Kidney (tissue), 14 donors: ENCODE measurements around the gene PANX1. TPM values are rescaled to one million over a fixed set of nuclear protein-coding genes. Genes with fewer than 3 reads are reported as not detected.

Experiments
- DNase-seq, 5 donors: peaks; one replicate each; pipeline ENCODE4 v3.0.0-alpha.2; 2013 to 2020
- FAIRE-seq: peaks from 2 replicates; lab custom pipeline; 2012; peaks lifted over from hg19 to GRCh38; lab: Jason Lieb, UNC
- H3K27ac ChIP-seq, 2 donors: one replicate each; pipeline ENCODE4 v1.7.0; 2013; ENCODE audit warnings: low read depth in 2 of 2, low read length in 2 of 2, inconsistent platforms in 1 of 2
- H3K27me3 ChIP-seq: one replicate; pipeline ENCODE4 v1.7.1; 2013; ENCODE audit warnings: low read length, inconsistent platforms; ENCODE audit not compliant: control insufficient read depth, insufficient read depth
- H3K36me3 ChIP-seq, 3 donors: one replicate each; pipeline versions ENCODE4 v1.7.0 to v1.7.1; 2013; ENCODE audit warnings: low read length in 3 of 3, control low read depth in 1 of 3, inconsistent platforms in 1 of 3; ENCODE audit not compliant: insufficient read depth in 3 of 3, control insufficient read depth in 2 of 3
- H3K4me1 ChIP-seq, 3 donors: one replicate each; pipeline versions ENCODE4 v1.7.0 to v1.7.1; 2013; ENCODE audit warnings: low read length in 3 of 3, inconsistent platforms in 1 of 3, low read depth in 1 of 3; ENCODE audit not compliant: control insufficient read depth in 2 of 3, insufficient read depth in 2 of 3
- H3K4me3 ChIP-seq, 3 donors: one replicate each; pipeline versions ENCODE4 v1.7.0 to v1.8.1; 2013; ENCODE audit warnings: low read length in 3 of 3, control low read depth in 1 of 3, inconsistent platforms in 1 of 3
- H3K9ac ChIP-seq, 3 donors: one replicate each; pipeline versions ENCODE4 v1.7.0 to v1.7.1; 2013; ENCODE audit warnings: low read length in 3 of 3, control low read depth in 1 of 3, inconsistent platforms in 1 of 3
- H3K9me3 ChIP-seq, 3 donors: one replicate each; pipeline versions ENCODE4 v1.7.0 to v1.7.1; 2013; ENCODE audit warnings: low read length in 3 of 3, control low read depth in 1 of 3, inconsistent platforms in 1 of 3; ENCODE audit not compliant: control insufficient read depth in 2 of 3, insufficient read depth in 1 of 3
- intact Hi-C: fragments of 100-400 bp; cut with DNase I; formaldehyde crosslinking; loops from one replicate; pipeline ENCODE4 v1.11.1; 2022
- polyA plus RNA-seq: library from polyadenylated mRNA; stranded (reverse); fragments of 350-450 nt; fragmentation: Illumina TruSeq; extraction: RNeasy Lipid Tissue Mini Kit (QIAGEN cat#74804); gene quantifications from one replicate; pipeline ENCODE4 v1.2.3, GENCODE V29; 2014; ENCODE audit warnings: low read depth, low replicate concordance; ENCODE audit not compliant: insufficient read depth
- total RNA-seq: library from RNA; stranded (reverse); fragmentation: NEBNext Ultra II Directional; extraction: Animal tissue kit (Norgen Biotek cat#: 25700); gene quantifications from one replicate; pipeline ENCODE4 v1.2.1, GENCODE V29; 2021
- TF ChIP-seq, protein P1 (sequence below): IDR thresholded peaks from 3 replicates; pipeline ENCODE4 v1.5.1; 2012; ENCODE audit warnings: mild to moderate bottlenecking, moderate library complexity, borderline replicate concordance; ENCODE audit not compliant: insufficient read depth; ENCODE audit errors: extremely low read depth
- donor health status: control.
- donor health status: control.
- donor health status: control.
- donor health status: control.
- donor health status: control.
- donor health status: DM: yes; HTN: yes; CAD: no.
- donor health status: Normal renal cell carcinoma (clear cell type).

PANX1 gene
- total and polyA plus RNA-seq, 2 donors from 2014 or later, result 5.3 to 13.9 TPM

DNA sequence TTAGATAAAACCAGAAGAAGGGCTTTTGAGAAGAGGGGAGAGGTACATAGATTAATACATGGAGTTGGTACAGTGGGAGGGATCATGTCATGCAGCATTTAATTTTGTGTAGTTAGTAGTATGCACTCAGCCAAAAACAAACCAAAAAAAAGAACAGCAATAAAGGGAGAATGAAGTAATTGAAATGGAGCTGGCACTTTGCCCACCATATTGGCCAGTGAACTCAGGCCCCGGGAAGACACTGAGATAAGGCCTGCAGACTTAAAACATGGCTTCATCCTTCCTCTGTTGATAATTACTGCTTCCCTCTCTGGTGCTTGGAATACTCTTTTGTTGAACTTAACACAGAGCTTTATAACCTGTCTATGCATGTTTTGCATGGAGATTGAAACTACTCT lies 3.1 kb downstream of the PANX1 start:
- TF ChIP-seq, protein P1, sequence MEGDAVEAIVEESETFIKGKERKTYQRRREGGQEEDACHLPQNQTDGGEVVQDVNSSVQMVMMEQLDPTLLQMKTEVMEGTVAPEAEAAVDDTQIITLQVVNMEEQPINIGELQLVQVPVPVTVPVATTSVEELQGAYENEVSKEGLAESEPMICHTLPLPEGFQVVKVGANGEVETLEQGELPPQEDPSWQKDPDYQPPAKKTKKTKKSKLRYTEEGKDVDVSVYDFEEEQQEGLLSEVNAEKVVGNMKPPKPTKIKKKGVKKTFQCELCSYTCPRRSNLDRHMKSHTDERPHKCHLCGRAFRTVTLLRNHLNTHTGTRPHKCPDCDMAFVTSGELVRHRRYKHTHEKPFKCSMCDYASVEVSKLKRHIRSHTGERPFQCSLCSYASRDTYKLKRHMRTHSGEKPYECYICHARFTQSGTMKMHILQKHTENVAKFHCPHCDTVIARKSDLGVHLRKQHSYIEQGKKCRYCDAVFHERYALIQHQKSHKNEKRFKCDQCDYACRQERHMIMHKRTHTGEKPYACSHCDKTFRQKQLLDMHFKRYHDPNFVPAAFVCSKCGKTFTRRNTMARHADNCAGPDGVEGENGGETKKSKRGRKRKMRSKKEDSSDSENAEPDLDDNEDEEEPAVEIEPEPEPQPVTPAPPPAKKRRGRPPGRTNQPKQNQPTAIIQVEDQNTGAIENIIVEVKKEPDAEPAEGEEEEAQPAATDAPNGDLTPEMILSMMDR, result no peak
- Histone ChIP-seq H3K27me3 (no peaks in the 10 kb centered on the region), H3K4me1 (peaks cover 0 to 26% (median 19%) of the 10 kb centered on the region in 3 donors), H3K27ac (no peak overlapping the region), H3K9me3 (no peaks in the 10 kb centered on the region), H3K36me3 (no peaks in the 10 kb centered on the region), H3K4me3 (no peak overlapping the region), H3K9ac (no peak overlapping the region)
- FAIRE-seq, result no peak
- no peak for DNase-seq
- intact Hi-C loops, result no loop called here

DNA sequence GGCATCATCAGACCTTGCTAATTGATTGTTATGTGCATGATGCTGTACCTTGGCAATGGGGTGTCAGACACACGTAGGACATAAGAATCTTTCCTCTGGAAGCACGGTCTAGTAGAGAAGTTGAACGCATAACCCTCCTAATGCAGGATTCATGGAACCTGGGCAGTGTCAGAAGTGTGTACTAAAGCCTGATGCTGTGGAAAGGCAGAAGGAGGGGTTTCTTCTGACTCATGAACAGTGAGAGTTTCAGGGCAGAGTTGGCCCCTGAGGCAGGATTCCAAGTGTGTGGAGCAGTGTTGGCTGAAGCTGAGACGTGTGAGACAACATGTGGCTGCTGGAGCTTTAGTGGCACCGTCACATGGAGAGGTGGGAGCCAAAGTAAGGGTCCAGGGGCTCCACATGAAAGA lies 3.5 kb downstream of the PANX1 start:
- H3K36me3 ChIP-seq, result no peaks in the 10 kb centered on the region
- no peaks in the 10 kb centered on the region for H3K9me3 ChIP-seq
- no peak overlapping the region for H3K27ac ChIP-seq
- intact Hi-C loops, result no loop called here
- DNase-seq, result no peak
- peaks cover 0 to 26% (median 19%) of the 10 kb centered on the region in 3 donors for H3K4me1 ChIP-seq
- no peak overlapping the region for H3K4me3 ChIP-seq
- no peak overlapping the region for H3K9ac ChIP-seq
- H3K27me3 ChIP-seq, result no peaks in the 10 kb centered on the region
- TF ChIP-seq, protein P1, result no peak
- FAIRE-seq, result no peak

DNA sequence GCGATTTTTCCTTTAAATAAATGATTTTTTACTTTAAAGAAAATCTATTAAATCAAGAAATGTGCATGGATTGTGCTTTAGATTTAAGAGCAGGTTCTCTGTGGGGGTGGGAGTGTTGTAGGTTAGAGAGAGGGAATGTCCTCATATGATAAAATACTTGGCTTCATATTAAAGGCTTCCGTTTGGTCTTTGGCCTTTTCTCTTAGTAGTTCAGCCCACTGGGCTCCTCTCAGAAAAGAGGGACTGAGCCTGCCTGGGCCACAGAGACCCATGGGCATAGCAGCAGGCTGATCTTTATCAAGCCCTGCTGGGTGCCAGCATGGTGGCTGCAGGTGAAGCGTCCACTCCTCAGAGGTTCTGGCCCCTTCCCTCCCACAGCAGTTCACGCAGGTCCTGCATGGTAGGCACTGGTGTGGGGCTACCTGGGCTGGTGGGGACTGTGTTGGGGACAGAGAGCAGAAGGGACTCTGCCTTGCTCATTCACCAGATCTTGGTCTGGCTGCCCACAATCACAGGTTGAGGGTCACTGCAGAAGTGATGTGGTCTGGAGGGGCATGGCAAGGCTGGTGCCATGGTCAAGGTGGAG lies 4.3 kb downstream of the PANX1 start:
- no peaks in the 10 kb centered on the region for H3K9me3 ChIP-seq
- H3K27ac ChIP-seq, result no peak overlapping the region
- FAIRE-seq (no peak), DNase-seq (no peak)
- no peaks in the 10 kb centered on the region for H3K36me3 ChIP-seq
- intact Hi-C loops, result no loop called here
- H3K4me3 ChIP-seq, result no peak overlapping the region
- no peak overlapping the region for H3K9ac ChIP-seq
- H3K4me1 ChIP-seq, result peaks cover 0 to 25% (median 19%) of the 10 kb centered on the region in 3 donors
- TF ChIP-seq, protein P1, result no peak
- no peaks in the 10 kb centered on the region for H3K27me3 ChIP-seq

DNA sequence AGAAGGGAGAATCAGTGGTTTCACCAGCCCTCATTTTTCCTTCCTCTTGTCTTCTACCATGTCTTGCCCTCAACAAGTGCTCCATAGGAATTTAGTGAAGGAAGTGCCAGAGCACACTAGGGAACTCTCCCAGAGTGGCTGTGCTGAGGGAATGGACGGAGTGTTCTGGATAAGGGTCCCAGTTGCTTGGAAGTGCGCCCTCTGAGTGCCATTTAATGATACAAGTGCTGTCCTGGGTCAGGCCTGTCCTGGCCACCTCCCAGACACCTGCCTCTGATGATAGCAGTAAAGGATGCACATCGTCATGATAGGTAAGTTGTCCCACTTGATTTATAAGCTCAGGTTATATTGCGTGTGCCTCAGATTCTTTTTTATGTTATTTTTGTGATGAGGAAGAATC lies 5.1 kb downstream of the PANX1 start:
- H3K4me1 ChIP-seq, result peaks cover 0 to 23% (median 19%) of the 10 kb centered on the region in 3 donors
- no peaks in the 10 kb centered on the region for H3K36me3 ChIP-seq
- no peaks in the 10 kb centered on the region for H3K9me3 ChIP-seq
- no peak overlapping the region for H3K9ac ChIP-seq
- TF ChIP-seq, protein P1, result no peak
- no peak for DNase-seq
- intact Hi-C loops, result no loop called here
- H3K4me3 ChIP-seq, result no peak overlapping the region
- peak overlapping the region in 1 of 2 donors; percentile 15 for H3K27ac ChIP-seq
- FAIRE-seq, result no peak
- no peaks in the 10 kb centered on the region for H3K27me3 ChIP-seq
